Smooth muscle cell (in vitro differentiated cells): Measurements from ENCODE around the gene ANKDD1A. TPM values are rescaled to one million over a fixed set of nuclear protein-coding genes. Genes with fewer than 3 reads are reported as not detected.

Experiments used
- DNase-seq: peaks from one replicate; lab custom pipeline; 2025; ENCODE audit not compliant: unreplicated experiment; lab: John Stamatoyannopoulos, UW
- H2AFZ ChIP-seq: fragments of 200-600 bp; sonication (generic); 2 replicates; pipeline ENCODE4 v1.6.0; 2016; ENCODE audit warnings: antibody characterized with exemption, low read depth, mild to moderate bottlenecking
- H3F3A ChIP-seq: fragments of 200-600 bp; sonication (generic); 2 replicates; pipeline ENCODE4 v1.6.0; 2017; ENCODE audit warnings: antibody characterized with exemption, low read depth
- H3K27ac ChIP-seq: fragments of 200-600 bp; sonication (generic); 2 replicates; pipeline ENCODE4 v1.5.1; 2016; ENCODE audit warnings: low read depth, mild to moderate bottlenecking
- H3K27me3 ChIP-seq: fragments of 200-600 bp; sonication (generic); 2 replicates; pipeline ENCODE4 v1.6.1; 2016; ENCODE audit warnings: low read depth, mild to moderate bottlenecking
- H3K36me3 ChIP-seq: fragments of 200-600 bp; sonication (generic); 2 replicates; pipeline ENCODE4 v1.5.1; 2016; ENCODE audit warnings: low read depth
- H3K4me1 ChIP-seq: fragments of 200-600 bp; sonication (generic); 2 replicates; pipeline ENCODE4 v1.5.1; 2016; ENCODE audit warnings: low read depth
- H3K4me2 ChIP-seq: fragments of 200-600 bp; sonication (generic); 2 replicates; pipeline ENCODE4 v1.6.0; 2016; ENCODE audit warnings: mild to moderate bottlenecking
- H3K4me3 ChIP-seq: fragments of 200-600 bp; sonication (generic); 2 replicates; pipeline ENCODE4 v1.5.1; 2016; ENCODE audit warnings: mild to moderate bottlenecking
- H3K79me2 ChIP-seq: fragments of 200-600 bp; sonication (generic); 2 replicates; pipeline ENCODE4 v1.6.0; 2016; ENCODE audit warnings: low read depth, mild to moderate bottlenecking
- H3K9ac ChIP-seq: fragments of 200-600 bp; sonication (generic); 2 replicates; pipeline ENCODE4 v1.6.0; 2016; ENCODE audit warnings: low read depth
- H3K9me3 ChIP-seq: fragments of 200-600 bp; sonication (generic); replicated peaks from 2 replicates; pipeline ENCODE4 v1.5.1; 2016; ENCODE audit warnings: low read depth
- H4K20me1 ChIP-seq: fragments of 200-600 bp; sonication (generic); 2 replicates; pipeline ENCODE4 v1.6.0; 2016; ENCODE audit warnings: low read depth
- CTCF ChIP-seq: fragments of 200-600 bp; sonication (generic); IDR thresholded peaks from 2 replicates; pipeline ENCODE4 v1.5.1; 2017; ENCODE audit warnings: borderline replicate concordance, mild to moderate bottlenecking, antibody characterized with exemption; ENCODE audit not compliant: insufficient read depth, poor library complexity, severe bottlenecking
- WGBS: methylation state at CpG from one replicate; pipeline ENCODE4 v1.1.7; 2016; ENCODE audit warnings: low lambda C conversion rate; 5-methylcytosine and 5-hydroxymethylcytosine counted together
- polyA plus RNA-seq: library from polyadenylated mRNA; unstranded; fragments of >200 nt; fragmentation: Nextera tagmentation; extraction: Ambion mirVana; gene quantifications from 2 replicates; pipeline ENCODE4 v1.2.1, GENCODE V29; 2016
- total RNA-seq: library from RNA; depleted of rRNA; stranded (reverse); fragments of >200 nt; gene quantifications from 2 replicates; pipeline ENCODE4 v1.2.3, GENCODE V29; 2014

Gene ANKDD1A
- total and polyA plus RNA-seq, 2 experiments from 2014 or later: 1.3 to 2.8 TPM

- Histone ChIP-seq H3K27ac (peak overlapping the region; percentile 92), H3K4me2 (peak overlapping the region; percentile 65), H3K4me1 (peaks cover 13% of the 10 kb centered on the region), H3K4me3 (no peak overlapping the region), H3K27me3 (no peaks in the 10 kb centered on the region), H2AFZ (no peak overlapping the region), H3K36me3 (no peaks in the 10 kb centered on the region), H4K20me1 (no peaks in the 10 kb centered on the region), H3K79me2 (no peaks in the 10 kb centered on the region), H3K9ac (peak overlapping the region; percentile 70), H3F3A (peaks cover 5% of the 10 kb centered on the region), H3K9me3 (no peaks in the 10 kb centered on the region)
- DNase-seq: no peak
- TF ChIP-seq CTCF: no peak
- WGBS: 64% methylated on average over 5 of the region's 5 CpGs
Measured at GRCh38 chr15:64883100-64883581, 28.6 kb upstream of the ANKDD1A start.

GRCh38 chr15:64883997-64884511 lies 27.6 kb upstream of the ANKDD1A start:
- Histone ChIP-seq H4K20me1 (no peaks in the 10 kb centered on the region), H3K4me1 (peaks cover 13% of the 10 kb centered on the region), H3K27ac (peak overlapping the region; percentile 92), H3F3A (peaks cover 5% of the 10 kb centered on the region), H3K27me3 (no peaks in the 10 kb centered on the region), H3K4me3 (no peak overlapping the region), H3K9me3 (no peaks in the 10 kb centered on the region), H3K9ac (peak overlapping the region; percentile 70), H3K79me2 (no peaks in the 10 kb centered on the region), H3K36me3 (no peaks in the 10 kb centered on the region), H3K4me2 (peak overlapping the region; percentile 65), H2AFZ (no peak overlapping the region)
- DNase-seq: peak; percentile 68
- TF ChIP-seq CTCF: no peak
- WGBS: 26% methylated on average over 10 of the region's 10 CpGs

- Histone ChIP-seq H3K4me2 (peak overlapping the region; percentile 65), H3K27ac (peak overlapping the region; percentile 92), H3K27me3 (no peaks in the 10 kb centered on the region), H3K4me1 (peaks cover 13% of the 10 kb centered on the region), H3K36me3 (no peaks in the 10 kb centered on the region), H3K9me3 (no peaks in the 10 kb centered on the region), H3K9ac (peak overlapping the region; percentile 56), H3K79me2 (no peaks in the 10 kb centered on the region), H3K4me3 (no peak overlapping the region), H2AFZ (no peak overlapping the region), H3F3A (peaks cover 5% of the 10 kb centered on the region), H4K20me1 (no peaks in the 10 kb centered on the region)
- TF ChIP-seq CTCF: no peak
- no peak for DNase-seq
- 81% methylated on average over 5 of the region's 5 CpGs for WGBS
Measured at GRCh38 chr15:64884679-64885078, 27.0 kb upstream of the ANKDD1A start.

- peaks cover 19% of the 10 kb centered on the region for H3K4me1 ChIP-seq
- DNase-seq: no peak
- H2AFZ ChIP-seq: no peak overlapping the region
- H3F3A ChIP-seq: peaks cover 14% of the 10 kb centered on the region
- no peak for TF ChIP-seq CTCF
- no peaks in the 10 kb centered on the region for H3K27me3 ChIP-seq
- H3K36me3 ChIP-seq: no peaks in the 10 kb centered on the region
- no peak overlapping the region for H3K4me2 ChIP-seq
- H3K9me3 ChIP-seq: no peaks in the 10 kb centered on the region
- H3K4me3 ChIP-seq: no peak overlapping the region
- H3K9ac ChIP-seq: no peak overlapping the region
- H3K79me2 ChIP-seq: no peaks in the 10 kb centered on the region
- no peaks in the 10 kb centered on the region for H4K20me1 ChIP-seq
- 100% methylated on average over 6 of the region's 6 CpGs for WGBS
- no peak overlapping the region for H3K27ac ChIP-seq
Measured at GRCh38 chr15:64888336-64888735, 23.4 kb upstream of the ANKDD1A start.
